CD8-positive, alpha-beta memory T cell (primary cell): ENCODE results near the gene MRTFB. TPM values are rescaled to one million over a fixed set of nuclear protein-coding genes. Genes with fewer than 3 reads are reported as not detected.

Source experiments
- CTCF ChIA-PET: fragments of 350-600 bp; sonication (Branson Sonifier 250); formaldehyde crosslinking; loops from one replicate; lab custom pipeline; 2021; ENCODE audit warnings: antibody characterized with exemption; lab: Charles Lee
- POLR2A ChIA-PET: fragments of 350-600 bp; sonication (Branson Sonifier 250); formaldehyde crosslinking; loops from one replicate; lab custom pipeline; 2021; ENCODE audit warnings: antibody characterized with exemption; lab: Charles Lee
- DNase-seq, 5 donors: peaks; one replicate each; pipeline versions ENCODE4 v3.0.0 to v3.0.0-alpha.2; 2020 to 2022; ENCODE audit warnings: mixed read lengths in 1 of 5
- H3K27ac ChIP-seq: one replicate; pipeline ENCODE4 v1.7.0; 2013; ENCODE audit warnings: low read depth, mild to moderate bottlenecking, low read length, moderate library complexity
- H3K27me3 ChIP-seq: 2 replicates; pipeline ENCODE4 v1.7.0; 2013; ENCODE audit warnings: low read length, mild to moderate bottlenecking; ENCODE audit not compliant: insufficient read depth, poor library complexity, severe bottlenecking
- H3K36me3 ChIP-seq: 2 replicates; pipeline ENCODE4 v1.7.0; 2013; ENCODE audit warnings: mild to moderate bottlenecking, low read length, moderate library complexity; ENCODE audit not compliant: insufficient read depth
- H3K4me1 ChIP-seq: 2 replicates; pipeline ENCODE4 v1.7.0; 2013; ENCODE audit warnings: mild to moderate bottlenecking, low read length, moderate library complexity; ENCODE audit not compliant: insufficient read depth
- H3K4me3 ChIP-seq: 2 replicates; pipeline ENCODE4 v1.7.0; 2013; ENCODE audit warnings: mild to moderate bottlenecking, low read length
- H3K9me3 ChIP-seq: 2 replicates; pipeline ENCODE4 v1.7.0; 2013; ENCODE audit warnings: mild to moderate bottlenecking, low read length
- H3K27ac Mint-ChIP-seq, 8 donors: one replicate each; pipeline ENCODE4 v1.8.0; 2020 to 2021; ENCODE audit warnings: mixed read lengths in 8 of 8, mild to moderate bottlenecking in 6 of 8, inconsistent platforms in 3 of 8, moderate library complexity in 3 of 8
- H3K27me3 Mint-ChIP-seq, 2 donors: one replicate each; pipeline ENCODE4 v1.8.0; 2020 to 2021; ENCODE audit warnings: mixed read lengths in 2 of 2, mild to moderate bottlenecking in 1 of 2, moderate library complexity in 1 of 2
- H3K36me3 Mint-ChIP-seq, 3 donors: one replicate each; pipeline ENCODE4 v1.8.0; 2020 to 2021; ENCODE audit warnings: mixed read lengths in 3 of 3, inconsistent platforms in 1 of 3, mild to moderate bottlenecking in 1 of 3
- H3K4me1 Mint-ChIP-seq, 3 donors: one replicate each; pipeline ENCODE4 v1.8.0; 2020 to 2021; ENCODE audit warnings: mixed read lengths in 3 of 3, inconsistent platforms in 1 of 3, mild to moderate bottlenecking in 1 of 3
- H3K4me3 Mint-ChIP-seq, 7 donors: one replicate each; pipeline ENCODE4 v1.8.0; 2020 to 2021; ENCODE audit warnings: mixed read lengths in 7 of 7, mild to moderate bottlenecking in 6 of 7, moderate library complexity in 4 of 7, inconsistent platforms in 2 of 7
- H3K9me3 Mint-ChIP-seq, 5 donors: one replicate each; pipeline ENCODE4 v1.8.0; 2020 to 2022; ENCODE audit warnings: mixed read lengths in 5 of 5, mild to moderate bottlenecking in 3 of 5, moderate library complexity in 2 of 5, inconsistent platforms in 1 of 5
- polyA plus RNA-seq: library from polyadenylated mRNA; unstranded; fragments of 300-500 nt; fragmentation: Illumina TruSeq; gene quantifications from one replicate; pipeline ENCODE4 v1.2.3, GENCODE V29; 2021
- total RNA-seq, 2 experiments: library from RNA; stranded (reverse); gene quantifications; one replicate each; pipeline ENCODE4 v1.2.3, GENCODE V29; 2021

MRTFB gene
- total and polyA plus RNA-seq, 3 experiments from 2014 or later, result 6.5 to 12.2 (median 12.0) TPM

DNA sequence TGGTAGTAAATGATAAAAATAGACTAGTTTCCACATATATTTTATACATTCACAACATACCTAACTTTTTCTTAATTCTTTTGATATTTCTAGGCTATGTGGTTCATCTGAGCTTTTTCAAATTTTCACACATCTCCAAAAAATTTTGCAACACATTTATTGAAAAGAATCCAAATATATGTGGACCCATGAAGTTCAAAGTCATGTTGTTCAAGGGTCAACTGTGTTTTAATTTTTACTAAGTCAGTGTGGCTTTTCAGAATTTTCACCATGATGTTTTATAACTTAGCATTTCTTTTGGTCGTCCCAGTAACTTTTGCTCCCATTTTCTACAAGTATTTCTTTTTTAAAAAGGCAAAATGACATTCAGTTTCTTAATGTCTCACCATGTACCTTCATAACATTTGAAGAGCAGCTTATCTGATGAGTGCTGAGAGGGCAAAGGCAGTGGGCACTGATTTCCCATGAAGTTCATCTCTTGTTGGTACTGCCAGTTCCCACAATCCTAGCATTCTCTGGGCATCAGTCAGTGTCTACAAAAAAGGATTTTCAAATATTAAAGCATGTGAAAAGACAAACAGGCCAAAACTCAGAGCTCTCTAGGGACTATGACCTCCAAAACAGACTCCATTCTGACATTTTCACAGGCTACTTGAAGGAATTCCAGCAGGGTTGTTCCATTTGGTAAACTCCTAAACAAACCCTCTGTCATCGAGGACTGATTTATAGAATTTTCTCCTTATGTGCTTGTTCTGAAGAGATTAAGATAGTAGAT is 80.3 kb downstream of the MRTFB start:
- CTCF ChIA-PET, result no interaction called here
- POLR2A ChIA-PET, result no interaction called here
- no peak overlapping the region for H3K4me3 Mint-ChIP-seq

GRCh38 chr16:14155572-14156190 is 84.6 kb downstream of the MRTFB start:
- no peak overlapping the region for H3K27ac ChIP-seq
- peaks cover 0 to 1% of the 10 kb centered on the region in 2 donors for H3K27me3 Mint-ChIP-seq

More for the DNA sequence above, 80.3 kb downstream of the MRTFB start:
- Histone ChIP-seq H3K27ac (no peak overlapping the region), H3K4me3 (no peak overlapping the region), H3K9me3 (no peaks in the 10 kb centered on the region), H3K36me3 (no peaks in the 10 kb centered on the region), H3K4me1 (no peaks in the 10 kb centered on the region), H3K27me3 (no peaks in the 10 kb centered on the region)
- H3K9me3 Mint-ChIP-seq, result no peaks in the 10 kb centered on the region
- H3K27me3 Mint-ChIP-seq, result no peaks in the 10 kb centered on the region
- DNase-seq, result no peak
- H3K36me3 Mint-ChIP-seq, result peaks cover 1 to 11% (median 5%) of the 10 kb centered on the region in 3 donors
- H3K4me1 Mint-ChIP-seq, result no peaks in the 10 kb centered on the region
- H3K27ac Mint-ChIP-seq, result peak overlapping the region in 2 of 8 donors; percentile 41 to 45

DNA sequence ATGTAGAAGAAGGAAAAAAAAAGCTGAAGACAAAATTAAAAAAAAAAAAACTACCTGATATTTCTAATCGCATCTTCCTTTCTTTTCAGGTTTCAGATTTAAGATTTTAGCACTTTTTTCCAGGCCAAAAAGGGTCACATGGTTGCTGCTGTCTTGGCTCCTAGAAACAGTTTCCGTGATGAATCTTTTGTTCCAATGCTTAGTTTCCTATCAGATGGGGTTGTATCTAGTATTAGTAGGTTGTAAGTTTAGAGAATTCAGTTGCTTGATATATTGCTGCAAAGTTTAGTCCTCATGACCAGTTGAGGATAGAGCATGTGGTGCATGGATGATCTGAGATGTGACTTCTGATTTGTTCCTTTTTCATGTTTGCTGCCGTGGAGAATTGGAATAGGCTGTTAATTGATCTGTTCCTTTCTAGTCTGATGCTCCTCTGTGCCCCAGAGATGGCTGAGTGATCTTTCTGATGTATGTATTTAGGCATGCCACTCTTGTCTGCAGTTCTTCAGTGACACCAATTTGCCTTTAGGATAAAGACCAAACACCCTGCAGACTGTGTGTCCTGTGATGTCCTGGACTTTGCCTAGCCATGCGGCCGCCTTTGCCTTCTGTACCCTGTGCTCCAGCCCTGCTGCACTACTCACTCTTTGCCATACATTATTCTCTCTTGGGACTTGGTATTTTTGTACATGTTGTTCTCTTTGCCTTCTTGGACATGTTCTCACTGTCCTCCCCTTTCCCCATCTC is 94.0 kb downstream of the MRTFB start:
- Mint-ChIP-seq H3K27ac (no peak overlapping the region), H3K27me3 (no peaks in the 10 kb centered on the region), H3K36me3 (peaks cover 0 to 2% (median 0%) of the 10 kb centered on the region in 3 donors), H3K4me1 (peaks cover 0 to 9% (median 2%) of the 10 kb centered on the region in 3 donors), H3K9me3 (no peaks in the 10 kb centered on the region), H3K4me3 (no peak overlapping the region)
- Histone ChIP-seq H3K9me3 (no peaks in the 10 kb centered on the region), H3K27ac (no peak overlapping the region), H3K4me3 (no peak overlapping the region), H3K27me3 (no peaks in the 10 kb centered on the region), H3K36me3 (no peaks in the 10 kb centered on the region), H3K4me1 (no peaks in the 10 kb centered on the region)
- DNase-seq, result no peak
- ChIA-PET POLR2A (no interaction called here), CTCF (no interaction called here)

More at GRCh38 chr16:14155572-14156190, 84.6 kb downstream of the MRTFB start:
- H3K4me3 ChIP-seq, result no peak overlapping the region
- no peaks in the 10 kb centered on the region for H3K9me3 ChIP-seq
- Mint-ChIP-seq H3K4me3 (no peak overlapping the region), H3K36me3 (peaks cover 1 to 3% (median 2%) of the 10 kb centered on the region in 3 donors), H3K9me3 (no peaks in the 10 kb centered on the region), H3K4me1 (no peaks in the 10 kb centered on the region), H3K27ac (no peak overlapping the region)
- H3K36me3 ChIP-seq, result no peaks in the 10 kb centered on the region
- ChIA-PET POLR2A (no interaction called here), CTCF (interaction anchor here (0.6 kb wide), 1 partner anchor 17 kb away, joined by 3 read pairs; no protein-coding TSS in a partner anchor)
- no peaks in the 10 kb centered on the region for H3K27me3 ChIP-seq
- H3K4me1 ChIP-seq, result no peaks in the 10 kb centered on the region
- no peak for DNase-seq

DNA sequence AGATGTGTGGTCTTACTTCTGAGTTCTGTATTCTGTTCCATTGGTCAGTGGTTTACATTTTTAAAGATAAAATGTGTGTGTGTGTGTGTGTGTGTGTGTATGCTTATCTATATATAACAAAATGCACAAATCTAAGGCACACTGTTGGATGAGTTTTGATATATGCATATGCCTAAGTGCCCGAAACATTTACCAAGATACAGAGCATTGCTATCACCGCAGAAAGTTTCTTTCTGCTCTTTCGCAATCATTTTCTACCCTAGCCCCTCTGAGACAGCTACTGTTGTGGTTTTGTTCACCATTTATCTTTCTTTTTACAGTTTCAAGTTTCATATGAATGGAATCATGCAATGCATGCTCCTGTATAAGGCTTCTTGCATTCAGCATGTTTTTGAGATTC is 97.0 kb downstream of the MRTFB start:
- Histone ChIP-seq H3K9me3 (no peaks in the 10 kb centered on the region), H3K4me3 (no peak overlapping the region), H3K4me1 (no peaks in the 10 kb centered on the region), H3K27me3 (no peaks in the 10 kb centered on the region), H3K27ac (no peak overlapping the region), H3K36me3 (no peaks in the 10 kb centered on the region)
- Mint-ChIP-seq H3K4me3 (no peak overlapping the region), H3K9me3 (peaks cover 4 to 11% (median 6%) of the 10 kb centered on the region in 5 donors), H3K4me1 (peaks cover 0 to 9% (median 2%) of the 10 kb centered on the region in 3 donors), H3K27ac (no peak overlapping the region), H3K27me3 (no peaks in the 10 kb centered on the region), H3K36me3 (peaks cover 6 to 19% (median 12%) of the 10 kb centered on the region in 3 donors)
- no peak for DNase-seq
- CTCF ChIA-PET, result no interaction called here
- POLR2A ChIA-PET, result no interaction called here

DNA sequence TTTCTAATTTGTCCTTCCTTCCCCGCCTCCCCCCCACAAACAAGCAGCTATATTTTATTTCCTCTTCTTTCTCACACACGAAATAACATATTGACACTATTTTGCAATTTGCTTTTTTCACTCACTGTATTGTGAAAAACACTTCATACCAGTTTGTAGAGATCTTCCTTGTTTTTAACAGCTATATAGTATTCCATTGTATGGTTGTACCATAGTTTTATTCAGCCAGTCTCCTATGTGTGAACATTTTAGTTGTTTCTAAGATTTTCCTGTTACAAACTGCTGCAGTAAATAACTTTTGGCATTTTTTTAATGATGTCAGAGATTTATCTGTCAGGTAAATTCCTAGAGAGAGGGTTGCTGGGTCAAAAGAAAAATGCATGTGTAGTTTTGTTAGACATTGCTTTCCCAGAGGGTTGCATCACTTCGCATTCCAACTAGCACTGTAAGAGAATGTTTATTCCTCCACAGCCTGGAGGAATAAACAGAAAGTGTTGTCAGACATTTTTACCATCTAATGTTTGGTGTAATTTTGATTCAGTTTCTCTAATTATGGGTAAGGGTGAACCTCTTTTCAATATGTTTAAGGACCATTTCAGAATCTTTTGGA is 101.2 kb downstream of the MRTFB start:
- H3K36me3 Mint-ChIP-seq, result peaks cover 8 to 38% (median 12%) of the 10 kb centered on the region in 3 donors
- Histone ChIP-seq H3K9me3 (no peaks in the 10 kb centered on the region), H3K27ac (no peak overlapping the region), H3K36me3 (no peaks in the 10 kb centered on the region), H3K4me3 (no peak overlapping the region), H3K27me3 (no peaks in the 10 kb centered on the region), H3K4me1 (no peaks in the 10 kb centered on the region)
- ChIA-PET POLR2A (no interaction called here), CTCF (no interaction called here)
- peaks cover 4 to 13% (median 8%) of the 10 kb centered on the region in 5 donors for H3K9me3 Mint-ChIP-seq
- no peaks in the 10 kb centered on the region for H3K27me3 Mint-ChIP-seq
- H3K27ac Mint-ChIP-seq, result no peak overlapping the region
- no peak for DNase-seq
- no peak overlapping the region for H3K4me3 Mint-ChIP-seq
- peaks cover 0 to 2% (median 2%) of the 10 kb centered on the region in 3 donors for H3K4me1 Mint-ChIP-seq

DNA sequence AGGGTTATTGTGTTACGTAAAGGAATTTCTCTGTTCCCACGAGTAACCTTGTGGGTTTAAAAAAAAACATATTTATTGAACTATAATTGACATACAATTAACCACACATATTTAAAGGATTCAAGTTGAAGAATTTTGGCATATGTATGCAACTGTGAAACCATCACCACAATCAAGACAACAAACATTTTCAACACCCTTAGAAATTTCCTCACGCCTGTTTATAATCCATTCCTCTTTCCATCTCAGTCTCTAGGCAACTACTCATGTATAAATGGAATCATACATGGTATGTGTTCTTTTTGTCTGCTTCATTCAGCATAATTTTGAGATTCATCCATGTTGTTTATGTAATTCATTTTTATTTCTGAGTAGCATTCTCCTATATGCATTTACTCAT is 104.0 kb downstream of the MRTFB start:
- Histone ChIP-seq H3K4me3 (no peak overlapping the region), H3K36me3 (no peaks in the 10 kb centered on the region), H3K4me1 (no peaks in the 10 kb centered on the region), H3K9me3 (no peaks in the 10 kb centered on the region), H3K27me3 (no peaks in the 10 kb centered on the region), H3K27ac (no peak overlapping the region)
- no peak overlapping the region for H3K4me3 Mint-ChIP-seq
- ChIA-PET POLR2A (no interaction called here), CTCF (no interaction called here)
- no peaks in the 10 kb centered on the region for H3K4me1 Mint-ChIP-seq
- peaks cover 11 to 38% (median 12%) of the 10 kb centered on the region in 3 donors for H3K36me3 Mint-ChIP-seq
- H3K27ac Mint-ChIP-seq, result no peak overlapping the region
- no peaks in the 10 kb centered on the region for H3K27me3 Mint-ChIP-seq
- no peak for DNase-seq
- peaks cover 4 to 13% (median 9%) of the 10 kb centered on the region in 5 donors for H3K9me3 Mint-ChIP-seq

DNA sequence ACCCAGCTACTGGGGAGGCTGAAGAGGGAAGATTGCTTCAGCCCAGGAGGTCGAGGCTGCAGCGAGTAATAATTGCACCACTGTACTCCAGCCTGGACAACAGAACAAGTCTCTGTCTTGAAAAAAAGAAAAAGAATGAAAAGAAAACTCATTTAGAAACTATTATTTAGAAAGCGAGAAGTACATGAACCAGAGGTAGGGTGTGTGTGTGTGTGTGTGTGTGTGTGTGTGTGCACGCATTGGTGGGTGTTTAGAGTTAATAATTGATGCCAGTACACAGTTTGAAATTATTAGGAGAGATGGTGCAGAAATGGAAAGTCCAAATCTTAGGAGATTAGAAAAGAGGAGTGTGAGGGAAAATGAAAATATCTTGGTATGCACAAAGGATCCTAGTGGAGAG is 106.6 kb downstream of the MRTFB start:
- Histone ChIP-seq H3K4me1 (no peaks in the 10 kb centered on the region), H3K27me3 (no peaks in the 10 kb centered on the region), H3K9me3 (no peaks in the 10 kb centered on the region), H3K36me3 (no peaks in the 10 kb centered on the region), H3K27ac (no peak overlapping the region), H3K4me3 (no peak overlapping the region)
- POLR2A ChIA-PET, result no interaction called here
- H3K9me3 Mint-ChIP-seq, result peaks cover 0 to 8% (median 6%) of the 10 kb centered on the region in 5 donors
- H3K27me3 Mint-ChIP-seq, result no peaks in the 10 kb centered on the region
- DNase-seq, result no peak
- no peak overlapping the region for H3K27ac Mint-ChIP-seq
- peaks cover 4 to 24% (median 8%) of the 10 kb centered on the region in 3 donors for H3K36me3 Mint-ChIP-seq
- no peaks in the 10 kb centered on the region for H3K4me1 Mint-ChIP-seq
- H3K4me3 Mint-ChIP-seq, result no peak overlapping the region
- CTCF ChIA-PET, result no interaction called here
